ENCODE measurements around the gene DPYSL3.

The DPYSL3 gene

DNA sequence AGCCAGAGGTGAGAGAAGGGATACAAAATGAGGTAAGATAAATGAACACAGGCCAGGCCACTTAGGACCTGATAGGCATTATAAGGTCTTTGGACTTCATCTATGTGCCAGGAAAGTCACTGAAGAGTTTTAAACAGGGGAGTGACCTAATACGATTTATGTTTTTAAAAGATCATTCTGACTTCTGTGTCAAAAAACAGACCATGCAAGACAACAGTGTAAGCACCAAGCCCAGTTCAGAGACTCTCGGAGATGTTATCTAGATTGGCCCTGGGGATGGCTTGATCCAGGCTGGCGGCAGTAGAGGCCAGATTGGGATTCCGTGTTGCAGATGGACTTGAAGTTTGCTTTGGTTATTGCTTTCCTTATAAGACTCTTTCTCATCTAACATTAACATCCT lies 43.0 kb upstream of the DPYSL3 start:
- H3K27ac Mint-ChIP-seq = peak overlapping the region in 2 of 3 experiments; percentile 68 to 75
- H3K36me3 Mint-ChIP-seq (ENCODE audit: low read depth) = no peaks in the 10 kb centered on the region
- peaks cover 2% of the 10 kb centered on the region for H3K9me3 Mint-ChIP-seq
- no peaks in the 10 kb centered on the region for H3K27me3 Mint-ChIP-seq (ENCODE audit: low read depth)
- H3K4me1 Mint-ChIP-seq = peaks cover 23% of the 10 kb centered on the region
- TF ChIP-seq, protein P1, sequence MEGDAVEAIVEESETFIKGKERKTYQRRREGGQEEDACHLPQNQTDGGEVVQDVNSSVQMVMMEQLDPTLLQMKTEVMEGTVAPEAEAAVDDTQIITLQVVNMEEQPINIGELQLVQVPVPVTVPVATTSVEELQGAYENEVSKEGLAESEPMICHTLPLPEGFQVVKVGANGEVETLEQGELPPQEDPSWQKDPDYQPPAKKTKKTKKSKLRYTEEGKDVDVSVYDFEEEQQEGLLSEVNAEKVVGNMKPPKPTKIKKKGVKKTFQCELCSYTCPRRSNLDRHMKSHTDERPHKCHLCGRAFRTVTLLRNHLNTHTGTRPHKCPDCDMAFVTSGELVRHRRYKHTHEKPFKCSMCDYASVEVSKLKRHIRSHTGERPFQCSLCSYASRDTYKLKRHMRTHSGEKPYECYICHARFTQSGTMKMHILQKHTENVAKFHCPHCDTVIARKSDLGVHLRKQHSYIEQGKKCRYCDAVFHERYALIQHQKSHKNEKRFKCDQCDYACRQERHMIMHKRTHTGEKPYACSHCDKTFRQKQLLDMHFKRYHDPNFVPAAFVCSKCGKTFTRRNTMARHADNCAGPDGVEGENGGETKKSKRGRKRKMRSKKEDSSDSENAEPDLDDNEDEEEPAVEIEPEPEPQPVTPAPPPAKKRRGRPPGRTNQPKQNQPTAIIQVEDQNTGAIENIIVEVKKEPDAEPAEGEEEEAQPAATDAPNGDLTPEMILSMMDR (IDR thresholded peaks at IDR 0.05; ENCODE audit: unreplicated experiment in 3 of 3) = no peak
- H3K4me3 Mint-ChIP-seq = peak overlapping the region in 2 of 3 experiments; percentile 5 to 6

DNA sequence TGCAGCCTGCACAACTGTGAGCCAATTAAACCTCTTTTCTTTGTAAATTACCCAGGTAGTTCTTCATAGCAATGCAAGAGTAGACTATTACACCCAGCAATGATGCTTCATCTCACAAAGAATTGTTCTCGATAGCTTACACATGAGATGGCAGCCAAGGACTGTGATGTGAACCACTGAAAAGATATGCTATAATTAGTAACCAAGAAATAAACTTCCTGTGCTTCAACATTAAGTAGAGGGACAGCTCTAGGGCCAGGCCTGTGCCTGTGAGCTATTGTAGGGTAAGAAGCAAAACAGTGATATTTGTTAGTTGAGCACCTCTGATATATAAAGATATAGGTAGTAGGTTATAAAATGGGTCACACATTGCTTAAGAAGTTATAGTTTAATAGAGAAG lies 41.8 kb upstream of the DPYSL3 start:
- Mint-ChIP-seq H3K27me3 (ENCODE audit: low read depth) (no peaks in the 10 kb centered on the region), H3K9me3 (peaks cover 2% of the 10 kb centered on the region), H3K4me1 (peaks cover 23% of the 10 kb centered on the region), H3K4me3 (no peak overlapping the region), H3K36me3 (ENCODE audit: low read depth) (no peaks in the 10 kb centered on the region), H3K27ac (no peak overlapping the region)
- TF ChIP-seq, protein P1 (IDR thresholded peaks at IDR 0.05; ENCODE audit: unreplicated experiment in 3 of 3) = no peak

DNA sequence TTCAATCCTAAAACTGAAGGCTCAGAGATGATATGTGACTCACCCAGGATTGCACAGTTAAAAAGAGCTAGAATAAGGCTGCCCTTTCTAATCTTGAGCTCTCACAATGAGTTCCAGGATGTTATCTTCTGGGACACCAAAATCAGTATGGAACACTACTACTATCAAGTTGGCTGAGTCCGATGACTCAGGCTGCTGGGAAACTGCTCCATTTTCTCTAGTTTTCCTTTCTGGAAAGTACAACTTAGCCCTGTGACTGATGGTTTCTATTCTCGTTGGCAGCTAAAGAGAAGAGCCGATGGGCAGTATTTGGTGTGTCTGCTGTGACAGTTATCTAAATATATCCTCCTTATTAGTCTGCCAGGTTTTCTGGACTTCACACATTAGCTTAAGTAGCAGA lies 37.9 kb upstream of the DPYSL3 start:
- Mint-ChIP-seq H3K9me3 (peaks cover 2% of the 10 kb centered on the region), H3K36me3 (ENCODE audit: low read depth) (no peaks in the 10 kb centered on the region), H3K27ac (no peak overlapping the region), H3K4me1 (peaks cover 4% of the 10 kb centered on the region), H3K4me3 (no peak overlapping the region), H3K27me3 (ENCODE audit: low read depth) (no peaks in the 10 kb centered on the region)
- TF ChIP-seq, protein P1 (IDR thresholded peaks at IDR 0.05; ENCODE audit: unreplicated experiment in 3 of 3) = no peak

DNA sequence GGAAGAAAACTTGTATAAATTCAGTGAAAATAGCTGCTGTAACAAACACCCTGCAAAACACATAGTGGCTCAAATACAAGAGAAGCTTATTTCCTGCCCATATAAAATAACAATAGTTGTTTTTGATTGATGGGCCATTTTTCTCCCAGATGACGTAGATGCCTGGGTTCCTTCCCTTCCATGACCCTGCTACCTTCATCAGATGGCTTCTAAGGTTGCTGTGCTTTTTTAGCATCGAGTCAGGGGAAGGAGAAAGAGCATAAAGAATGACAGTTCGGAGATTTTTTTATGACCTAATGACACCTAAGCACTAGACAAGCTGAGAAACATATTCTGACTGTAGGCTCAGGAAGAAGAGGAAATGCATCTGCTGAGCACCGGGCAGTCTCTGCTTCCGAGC lies 34.7 kb upstream of the DPYSL3 start:
- peaks cover 4% of the 10 kb centered on the region for H3K27me3 Mint-ChIP-seq (ENCODE audit: low read depth)
- no peaks in the 10 kb centered on the region for H3K36me3 Mint-ChIP-seq (ENCODE audit: low read depth)
- TF ChIP-seq, protein P1 (IDR thresholded peaks at IDR 0.05; ENCODE audit: unreplicated experiment in 3 of 3) = no peak
- H3K27ac Mint-ChIP-seq = no peak overlapping the region
- H3K4me3 Mint-ChIP-seq = no peak overlapping the region
- H3K9me3 Mint-ChIP-seq = no peaks in the 10 kb centered on the region
- H3K4me1 Mint-ChIP-seq = no peaks in the 10 kb centered on the region

DNA sequence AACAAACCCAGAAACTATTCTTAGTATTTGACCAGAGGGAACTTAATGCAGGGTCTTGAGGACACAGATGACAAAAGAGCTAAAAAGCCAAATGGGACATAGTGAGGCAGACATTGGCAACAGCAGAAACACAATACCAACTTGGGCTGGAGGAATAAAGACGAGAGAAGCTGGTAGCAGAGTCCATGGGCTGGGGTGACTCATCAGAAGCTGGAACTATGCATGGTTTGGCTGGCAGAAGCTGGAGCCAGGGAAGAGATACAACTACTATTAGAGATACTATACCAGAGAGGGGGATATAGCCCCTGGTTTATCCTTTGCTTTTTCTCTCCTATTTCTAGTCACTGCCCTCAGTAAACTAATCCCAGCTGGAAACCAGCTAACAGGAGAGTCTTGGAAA lies 29.2 kb upstream of the DPYSL3 start:
- H3K4me3 Mint-ChIP-seq = no peak overlapping the region
- H3K27me3 Mint-ChIP-seq (ENCODE audit: low read depth) = peaks cover 4% of the 10 kb centered on the region
- no peaks in the 10 kb centered on the region for H3K36me3 Mint-ChIP-seq (ENCODE audit: low read depth)
- no peaks in the 10 kb centered on the region for H3K9me3 Mint-ChIP-seq
- peak overlapping the region in 1 of 3 experiments; percentile 41 for H3K27ac Mint-ChIP-seq
- TF ChIP-seq, protein P1 (IDR thresholded peaks at IDR 0.05; ENCODE audit: unreplicated experiment in 3 of 3) = no peak
- peaks cover 22% of the 10 kb centered on the region for H3K4me1 Mint-ChIP-seq

DNA sequence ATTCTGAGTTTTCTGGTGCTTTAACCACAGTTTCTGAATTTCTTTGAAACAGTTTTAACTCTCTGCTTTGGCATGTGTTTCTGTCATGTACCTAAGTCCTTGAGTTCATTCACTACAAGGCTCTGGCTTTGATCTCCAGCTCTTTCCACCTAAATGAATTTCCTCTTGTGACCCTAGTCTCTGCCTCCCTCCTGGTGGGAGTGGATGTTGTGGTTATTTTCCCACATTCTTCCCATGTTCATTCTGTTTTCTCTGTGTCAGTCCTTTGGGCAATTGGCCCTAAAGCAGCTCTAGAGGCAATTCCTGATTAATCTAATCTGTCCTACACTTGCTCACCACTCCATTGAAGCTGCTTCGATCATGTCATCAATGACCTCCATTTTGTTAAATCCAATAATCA lies 28.4 kb upstream of the DPYSL3 start:
- Mint-ChIP-seq H3K27ac (peak overlapping the region in 1 of 3 experiments; percentile 14), H3K27me3 (ENCODE audit: low read depth) (peaks cover 4% of the 10 kb centered on the region), H3K36me3 (ENCODE audit: low read depth) (no peaks in the 10 kb centered on the region), H3K4me3 (no peak overlapping the region), H3K9me3 (no peaks in the 10 kb centered on the region), H3K4me1 (peaks cover 22% of the 10 kb centered on the region)
- TF ChIP-seq, protein P1 (IDR thresholded peaks at IDR 0.05; ENCODE audit: unreplicated experiment in 3 of 3) = no peak
